SU-DHL-6 (cell line): ENCODE data around the gene OLFM4.

ENCODE experiments used
- H2AFZ ChIP-seq: fragments of 200-600 bp; sonication (generic); 2 replicates; pipeline ENCODE4 v1.6.1; 2014; ENCODE audit warnings: low read depth, mild to moderate bottlenecking, moderate library complexity, mixed read lengths, antibody characterized with exemption, low read length; ENCODE audit not compliant: severe bottlenecking
- H3F3A ChIP-seq: fragments of 200-600 bp; shearing (Covaris generic); 2 replicates; pipeline ENCODE4 v1.6.0; 2016; ENCODE audit warnings: antibody characterized with exemption, mild to moderate bottlenecking; ENCODE audit not compliant: insufficient read depth
- H3K27ac ChIP-seq: fragments of 200-600 bp; sonication (generic); 2 replicates; pipeline ENCODE4 v1.5.1; 2016; ENCODE audit warnings: low read depth, mild to moderate bottlenecking, low read length, moderate library complexity, mixed read lengths
- H3K27me3 ChIP-seq: fragments of 200-600 bp; sonication (generic), shearing (Covaris generic); 2 replicates; pipeline ENCODE4 v1.6.0; 2014; ENCODE audit warnings: mild to moderate bottlenecking, low read length
- H3K36me3 ChIP-seq: fragments of 200-600 bp; sonication (generic); 2 replicates; pipeline ENCODE4 v1.6.1; 2014; ENCODE audit warnings: mild to moderate bottlenecking, low read length, mixed read lengths
- H3K4me2 ChIP-seq: fragments of 300-600, 200-600 bp; shearing (Covaris generic), sonication (generic); 2 replicates; pipeline ENCODE4 v1.6.0; 2014; ENCODE audit warnings: low read length, low read depth, mild to moderate bottlenecking; ENCODE audit not compliant: poor library complexity, severe bottlenecking
- H3K4me3 ChIP-seq: fragments of 200-600 bp; sonication (generic); 2 replicates; pipeline ENCODE4 v1.5.1; 2014; ENCODE audit warnings: antibody characterized with exemption, low read length, mild to moderate bottlenecking, mixed read lengths; ENCODE audit not compliant: insufficient read depth, poor library complexity, severe bottlenecking
- H3K79me2 ChIP-seq: fragments of 200-600 bp; sonication (generic); 2 replicates; pipeline ENCODE4 v1.6.1; 2014; ENCODE audit warnings: mild to moderate bottlenecking, low read length, moderate library complexity; ENCODE audit not compliant: insufficient read depth
- H3K9ac ChIP-seq: fragments of 200-600 bp; sonication (generic); 2 replicates; pipeline ENCODE4 v1.7.0; 2014; ENCODE audit warnings: mild to moderate bottlenecking, low read length
- H3K9me2 ChIP-seq: fragments of 200-600 bp; sonication (generic); replicated peaks from 2 replicates; pipeline ENCODE4 v1.6.1; 2014; ENCODE audit warnings: low read length; ENCODE audit not compliant: insufficient read depth
- H3K9me3 ChIP-seq: fragments of 200-600 bp; sonication (generic); 2 replicates; pipeline ENCODE4 v1.6.1; 2014; ENCODE audit warnings: low read length, mixed read lengths; ENCODE audit not compliant: insufficient read depth
- H4K20me1 ChIP-seq: fragments of 200-600 bp; sonication (generic); 2 replicates; pipeline ENCODE4 v1.6.1; 2014; ENCODE audit warnings: low read depth, mild to moderate bottlenecking, antibody characterized with exemption, low read length, moderate library complexity, mixed read lengths
- EZH2phosphoT487 ChIP-seq: fragments of 200-600 bp; sonication (generic), shearing (Covaris generic); conservative IDR thresholded peaks from 2 replicates; pipeline ENCODE4 v1.6.1; 2018; ENCODE audit warnings: mild to moderate bottlenecking, antibody characterized with exemption, low read length, moderate library complexity, mixed read lengths
- TF ChIP-seq, protein P1 (sequence below): fragments of 200-600 bp; sonication (generic); IDR thresholded peaks from one replicate; pipeline ENCODE4 v1.5.1; 2017; ENCODE audit warnings: antibody characterized with exemption, mild to moderate bottlenecking, low read length, moderate library complexity; ENCODE audit not compliant: insufficient read depth, poor library complexity, severe bottlenecking

Gene OLFM4

GRCh38 chr13:53041968-53042516 is 13.4 kb downstream of the OLFM4 start:
- H3K9me2 ChIP-seq = no peaks in the 10 kb centered on the region
- H3K79me2 ChIP-seq = no peaks in the 10 kb centered on the region
- TF ChIP-seq, protein P1, sequence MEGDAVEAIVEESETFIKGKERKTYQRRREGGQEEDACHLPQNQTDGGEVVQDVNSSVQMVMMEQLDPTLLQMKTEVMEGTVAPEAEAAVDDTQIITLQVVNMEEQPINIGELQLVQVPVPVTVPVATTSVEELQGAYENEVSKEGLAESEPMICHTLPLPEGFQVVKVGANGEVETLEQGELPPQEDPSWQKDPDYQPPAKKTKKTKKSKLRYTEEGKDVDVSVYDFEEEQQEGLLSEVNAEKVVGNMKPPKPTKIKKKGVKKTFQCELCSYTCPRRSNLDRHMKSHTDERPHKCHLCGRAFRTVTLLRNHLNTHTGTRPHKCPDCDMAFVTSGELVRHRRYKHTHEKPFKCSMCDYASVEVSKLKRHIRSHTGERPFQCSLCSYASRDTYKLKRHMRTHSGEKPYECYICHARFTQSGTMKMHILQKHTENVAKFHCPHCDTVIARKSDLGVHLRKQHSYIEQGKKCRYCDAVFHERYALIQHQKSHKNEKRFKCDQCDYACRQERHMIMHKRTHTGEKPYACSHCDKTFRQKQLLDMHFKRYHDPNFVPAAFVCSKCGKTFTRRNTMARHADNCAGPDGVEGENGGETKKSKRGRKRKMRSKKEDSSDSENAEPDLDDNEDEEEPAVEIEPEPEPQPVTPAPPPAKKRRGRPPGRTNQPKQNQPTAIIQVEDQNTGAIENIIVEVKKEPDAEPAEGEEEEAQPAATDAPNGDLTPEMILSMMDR = no peak
- TF ChIP-seq EZH2phosphoT487 = no peak
- H3F3A ChIP-seq = no peaks in the 10 kb centered on the region
- H4K20me1 ChIP-seq = no peaks in the 10 kb centered on the region
- H3K4me3 ChIP-seq = no peak overlapping the region
- H3K36me3 ChIP-seq = no peaks in the 10 kb centered on the region
- no peak overlapping the region for H3K27ac ChIP-seq
- no peak overlapping the region for H3K4me2 ChIP-seq
- H3K27me3 ChIP-seq = no peaks in the 10 kb centered on the region
- H3K9me3 ChIP-seq = no peaks in the 10 kb centered on the region
- H3K9ac ChIP-seq = no peak overlapping the region
- no peak overlapping the region for H2AFZ ChIP-seq

DNA sequence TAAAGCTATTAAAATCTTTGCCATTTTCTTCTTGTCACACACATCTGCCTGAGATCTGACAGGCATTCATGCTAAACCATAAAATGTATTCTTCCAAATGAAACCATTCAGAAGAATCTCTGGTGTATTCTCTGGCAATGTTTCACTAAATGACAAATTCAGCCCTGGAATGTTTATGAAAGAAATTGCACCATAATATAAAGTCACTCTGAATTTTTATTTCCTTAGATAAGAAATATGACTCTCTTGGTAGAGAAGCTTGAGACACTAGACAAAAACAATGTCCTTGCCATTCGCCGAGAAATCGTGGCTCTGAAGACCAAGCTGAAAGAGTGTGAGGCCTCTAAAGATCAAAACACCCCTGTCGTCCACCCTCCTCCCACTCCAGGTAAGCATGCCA is 14.3 kb downstream of the OLFM4 start:
- no peaks in the 10 kb centered on the region for H3K9me3 ChIP-seq
- H4K20me1 ChIP-seq = no peaks in the 10 kb centered on the region
- no peak for TF ChIP-seq EZH2phosphoT487
- TF ChIP-seq, protein P1 = no peak
- H3K79me2 ChIP-seq = no peaks in the 10 kb centered on the region
- H3F3A ChIP-seq = no peaks in the 10 kb centered on the region
- H3K27ac ChIP-seq = no peak overlapping the region
- H3K36me3 ChIP-seq = no peaks in the 10 kb centered on the region
- no peaks in the 10 kb centered on the region for H3K9me2 ChIP-seq
- no peak overlapping the region for H3K4me2 ChIP-seq
- H3K27me3 ChIP-seq = no peaks in the 10 kb centered on the region
- H3K9ac ChIP-seq = no peak overlapping the region
- H2AFZ ChIP-seq = no peak overlapping the region
- no peak overlapping the region for H3K4me3 ChIP-seq

- Histone ChIP-seq H2AFZ (no peak overlapping the region), H3K79me2 (no peaks in the 10 kb centered on the region), H4K20me1 (no peaks in the 10 kb centered on the region), H3F3A (no peaks in the 10 kb centered on the region), H3K9ac (no peak overlapping the region), H3K4me3 (no peak overlapping the region), H3K9me2 (no peaks in the 10 kb centered on the region), H3K27ac (no peak overlapping the region), H3K4me2 (no peak overlapping the region), H3K27me3 (no peaks in the 10 kb centered on the region), H3K36me3 (no peaks in the 10 kb centered on the region), H3K9me3 (no peaks in the 10 kb centered on the region)
- no peak for TF ChIP-seq EZH2phosphoT487
- TF ChIP-seq, protein P1 = no peak
These were observed 14.8 kb downstream of the OLFM4 start for GRCh38 chr13:53043398-53043797.
